WI38 (cell line): ENCODE results near the gene NDUFC2.

Experiments
- H3K4me3 ChIP-seq: 2 replicates; pipeline ENCODE4 v1.5.1; 2011; ENCODE audit warnings: low read depth, mild to moderate bottlenecking, control low read depth, low read length
- TF ChIP-seq, protein P1 (sequence below): IDR thresholded peaks from 2 replicates; pipeline ENCODE4 v1.5.1; 2012; ENCODE audit warnings: low read depth, mild to moderate bottlenecking, control low read depth, low read length

The NDUFC2 gene

GRCh38 chr11:78040691-78041379 lies 38.8 kb downstream of the NDUFC2 start:
- TF ChIP-seq, protein P1, sequence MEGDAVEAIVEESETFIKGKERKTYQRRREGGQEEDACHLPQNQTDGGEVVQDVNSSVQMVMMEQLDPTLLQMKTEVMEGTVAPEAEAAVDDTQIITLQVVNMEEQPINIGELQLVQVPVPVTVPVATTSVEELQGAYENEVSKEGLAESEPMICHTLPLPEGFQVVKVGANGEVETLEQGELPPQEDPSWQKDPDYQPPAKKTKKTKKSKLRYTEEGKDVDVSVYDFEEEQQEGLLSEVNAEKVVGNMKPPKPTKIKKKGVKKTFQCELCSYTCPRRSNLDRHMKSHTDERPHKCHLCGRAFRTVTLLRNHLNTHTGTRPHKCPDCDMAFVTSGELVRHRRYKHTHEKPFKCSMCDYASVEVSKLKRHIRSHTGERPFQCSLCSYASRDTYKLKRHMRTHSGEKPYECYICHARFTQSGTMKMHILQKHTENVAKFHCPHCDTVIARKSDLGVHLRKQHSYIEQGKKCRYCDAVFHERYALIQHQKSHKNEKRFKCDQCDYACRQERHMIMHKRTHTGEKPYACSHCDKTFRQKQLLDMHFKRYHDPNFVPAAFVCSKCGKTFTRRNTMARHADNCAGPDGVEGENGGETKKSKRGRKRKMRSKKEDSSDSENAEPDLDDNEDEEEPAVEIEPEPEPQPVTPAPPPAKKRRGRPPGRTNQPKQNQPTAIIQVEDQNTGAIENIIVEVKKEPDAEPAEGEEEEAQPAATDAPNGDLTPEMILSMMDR: no peak

DNA sequence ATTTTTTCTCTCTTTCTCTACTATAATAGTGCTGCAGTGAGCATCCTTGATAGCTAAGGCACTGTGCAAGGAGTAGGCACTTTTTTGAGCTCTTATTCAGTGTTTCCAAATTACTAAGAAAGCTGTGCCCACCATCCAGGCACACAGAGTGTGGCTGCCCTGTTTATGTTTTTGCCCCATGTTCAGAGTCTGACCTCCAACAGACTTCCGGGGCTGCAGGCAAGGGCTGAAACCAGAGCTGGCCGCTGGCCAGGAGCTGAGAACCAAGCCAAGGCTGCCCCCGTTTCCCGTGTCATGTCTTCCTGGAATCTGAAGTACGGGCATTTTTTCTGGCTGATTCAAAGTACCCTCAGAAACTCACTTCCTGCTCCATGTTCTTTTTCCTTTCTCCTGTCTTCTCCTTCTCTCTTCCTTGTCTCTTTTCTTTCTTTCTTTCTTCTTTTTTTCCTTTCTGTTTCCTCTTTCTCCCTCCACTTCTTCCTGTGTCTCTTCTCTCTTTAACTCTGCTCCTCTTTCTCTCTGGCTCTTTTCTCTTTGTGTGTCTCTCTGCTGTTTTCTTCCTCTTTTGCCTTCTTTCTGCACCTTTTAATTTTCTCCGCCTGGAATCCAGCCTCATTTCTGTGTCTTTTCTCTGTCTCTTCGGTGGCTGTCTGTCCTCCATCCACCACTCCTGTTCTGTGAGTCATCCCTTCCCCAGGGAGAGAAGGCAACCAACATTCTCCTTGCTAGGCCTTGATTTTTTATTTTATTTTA lies 39.6 kb downstream of the NDUFC2 start:
- TF ChIP-seq, protein P1: no peak
- H3K4me3 ChIP-seq: peak overlapping the region; percentile 40

More at GRCh38 chr11:78040691-78041379, 38.8 kb downstream of the NDUFC2 start:
- H3K4me3 ChIP-seq: no peak overlapping the region

DNA sequence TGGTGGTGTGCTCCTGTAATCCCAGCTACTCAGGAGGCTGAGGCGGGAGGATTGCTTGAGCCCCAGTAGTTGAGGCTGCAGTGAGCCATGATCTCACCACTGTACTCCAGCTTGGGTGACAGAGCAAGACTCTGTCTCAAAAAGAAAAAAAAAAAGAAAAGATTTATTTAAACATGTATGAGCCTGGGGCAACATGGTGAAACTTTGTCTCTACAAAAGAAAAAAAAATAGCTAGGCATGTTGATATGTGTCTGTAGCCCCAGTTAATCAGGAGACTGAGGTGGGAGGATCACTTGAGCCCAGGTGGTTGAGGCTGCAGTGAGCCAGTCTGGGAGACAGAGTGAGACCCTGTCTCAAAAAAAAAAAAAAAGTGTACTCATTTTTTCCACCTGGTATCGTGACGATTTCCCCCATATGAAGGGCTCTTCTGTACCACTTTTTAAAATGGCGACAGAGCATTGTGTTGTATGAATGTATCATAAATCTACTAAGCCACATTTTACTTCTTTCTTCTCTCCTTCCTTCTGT lies 40.2 kb downstream of the NDUFC2 start:
- TF ChIP-seq, protein P1: no peak
- peak overlapping the region; percentile 12; the same call in 1 of the 2 replicates for H3K4me3 ChIP-seq

DNA sequence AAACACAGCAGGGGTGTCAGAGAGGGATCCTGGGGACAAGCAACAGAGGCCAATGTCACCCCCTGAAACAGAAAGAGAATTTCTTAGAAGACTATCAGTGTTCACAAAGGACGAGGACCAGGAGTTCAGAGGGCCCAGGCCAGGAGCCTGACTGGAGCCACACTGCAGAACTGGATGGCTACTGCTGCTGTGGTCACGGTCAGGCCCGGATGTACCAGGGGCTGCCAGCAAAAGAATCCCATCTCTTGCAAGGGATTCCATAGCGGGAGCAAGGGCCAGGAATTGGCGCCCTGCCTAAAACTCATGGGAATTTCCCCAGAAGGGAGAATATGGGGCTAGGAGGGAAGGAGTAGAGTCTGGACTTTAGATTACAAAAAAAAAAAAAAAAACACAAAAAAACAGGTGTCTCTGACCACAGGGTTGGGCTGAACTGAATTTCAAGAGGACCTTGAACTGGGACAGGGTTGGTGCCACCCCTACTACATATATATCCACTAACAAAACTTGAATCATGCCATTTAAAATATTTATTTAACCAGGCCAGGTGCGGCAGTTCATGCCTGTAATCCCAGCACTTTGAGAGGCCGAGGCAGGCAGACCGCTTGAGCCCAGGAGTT lies 40.9 kb downstream of the NDUFC2 start:
- H3K4me3 ChIP-seq: no peak overlapping the region
- TF ChIP-seq, protein P1: no peak

- TF ChIP-seq, protein P1: no peak
- no peak overlapping the region for H3K4me3 ChIP-seq
Observed at GRCh38 chr11:78037825-78038620, 41.6 kb downstream of the NDUFC2 start.

DNA sequence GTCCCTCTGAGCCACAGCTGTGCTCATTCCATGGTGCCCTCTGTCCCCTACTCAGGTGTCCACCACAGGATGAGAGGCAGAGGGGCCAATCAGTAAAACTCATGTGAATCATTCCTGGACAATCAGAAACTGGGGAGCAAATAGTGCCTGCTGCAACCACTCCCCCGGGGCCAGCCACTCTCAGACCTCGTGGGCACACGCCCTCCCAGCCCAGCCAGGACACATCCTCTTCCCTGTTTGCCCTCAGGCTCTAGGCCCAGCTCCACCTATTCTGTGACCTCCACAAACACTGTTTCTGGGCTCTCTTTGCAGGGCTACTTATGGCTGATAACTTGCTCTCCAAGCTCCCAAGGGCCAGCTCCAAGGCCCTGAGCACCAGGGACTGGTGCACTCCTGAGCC lies 42.6 kb downstream of the NDUFC2 start:
- no peak overlapping the region for H3K4me3 ChIP-seq
- TF ChIP-seq, protein P1: no peak
